Kidney (tissue), 14 donors: ENCODE results near the gene JDP2. TPM values are rescaled to one million over a fixed set of nuclear protein-coding genes. Genes with fewer than 3 reads are reported as not detected.

ENCODE experiments used
- DNase-seq, 5 donors: peaks; one replicate each; pipeline ENCODE4 v3.0.0-alpha.2; 2013 to 2020
- FAIRE-seq: peaks from 2 replicates; lab custom pipeline; 2012; peaks lifted over from hg19 to GRCh38; lab: Jason Lieb, UNC
- H3K27ac ChIP-seq, 2 donors: one replicate each; pipeline ENCODE4 v1.7.0; 2013; ENCODE audit warnings: low read depth in 2 of 2, low read length in 2 of 2, inconsistent platforms in 1 of 2
- H3K27me3 ChIP-seq: one replicate; pipeline ENCODE4 v1.7.1; 2013; ENCODE audit warnings: low read length, inconsistent platforms; ENCODE audit not compliant: control insufficient read depth, insufficient read depth
- H3K36me3 ChIP-seq, 3 donors: one replicate each; pipeline versions ENCODE4 v1.7.0 to v1.7.1; 2013; ENCODE audit warnings: low read length in 3 of 3, control low read depth in 1 of 3, inconsistent platforms in 1 of 3; ENCODE audit not compliant: insufficient read depth in 3 of 3, control insufficient read depth in 2 of 3
- H3K4me1 ChIP-seq, 3 donors: one replicate each; pipeline versions ENCODE4 v1.7.0 to v1.7.1; 2013; ENCODE audit warnings: low read length in 3 of 3, inconsistent platforms in 1 of 3, low read depth in 1 of 3; ENCODE audit not compliant: control insufficient read depth in 2 of 3, insufficient read depth in 2 of 3
- H3K4me3 ChIP-seq, 3 donors: one replicate each; pipeline versions ENCODE4 v1.7.0 to v1.8.1; 2013; ENCODE audit warnings: low read length in 3 of 3, control low read depth in 1 of 3, inconsistent platforms in 1 of 3
- H3K9ac ChIP-seq, 3 donors: one replicate each; pipeline versions ENCODE4 v1.7.0 to v1.7.1; 2013; ENCODE audit warnings: low read length in 3 of 3, control low read depth in 1 of 3, inconsistent platforms in 1 of 3
- H3K9me3 ChIP-seq, 3 donors: one replicate each; pipeline versions ENCODE4 v1.7.0 to v1.7.1; 2013; ENCODE audit warnings: low read length in 3 of 3, control low read depth in 1 of 3, inconsistent platforms in 1 of 3; ENCODE audit not compliant: control insufficient read depth in 2 of 3, insufficient read depth in 1 of 3
- CTCF ChIP-seq: IDR thresholded peaks from 3 replicates; pipeline ENCODE4 v1.5.1; 2012; ENCODE audit warnings: mild to moderate bottlenecking, moderate library complexity, borderline replicate concordance; ENCODE audit not compliant: insufficient read depth; ENCODE audit errors: extremely low read depth
- intact Hi-C: fragments of 100-400 bp; cut with DNase I; formaldehyde crosslinking; loops from one replicate; pipeline ENCODE4 v1.11.1; 2022
- polyA plus RNA-seq: library from polyadenylated mRNA; stranded (reverse); fragments of 350-450 nt; fragmentation: Illumina TruSeq; extraction: RNeasy Lipid Tissue Mini Kit (QIAGEN cat#74804); gene quantifications from one replicate; pipeline ENCODE4 v1.2.3, GENCODE V29; 2014; ENCODE audit warnings: low read depth, low replicate concordance; ENCODE audit not compliant: insufficient read depth
- total RNA-seq: library from RNA; stranded (reverse); fragmentation: NEBNext Ultra II Directional; extraction: Animal tissue kit (Norgen Biotek cat#: 25700); gene quantifications from one replicate; pipeline ENCODE4 v1.2.1, GENCODE V29; 2021
- donor health status: control.
- donor health status: control.
- donor health status: control.
- donor health status: control.
- donor health status: control.
- donor health status: DM: yes; HTN: yes; CAD: no.
- donor health status: Normal renal cell carcinoma (clear cell type).

JDP2 gene
- total and polyA plus RNA-seq, 2 donors from 2014 or later, result 20.1 to 33.4 TPM

GRCh38 chr14:75511201-75511600 is 83.4 kb downstream of the JDP2 start:
- DNase-seq, result no peak
- Histone ChIP-seq H3K4me1 (no peaks in the 10 kb centered on the region), H3K36me3 (no peaks in the 10 kb centered on the region), H3K27me3 (no peaks in the 10 kb centered on the region), H3K4me3 (no peak overlapping the region), H3K27ac (no peak overlapping the region), H3K9me3 (peaks cover 0 to 2% (median 0%) of the 10 kb centered on the region in 3 donors), H3K9ac (no peak overlapping the region)
- TF ChIP-seq CTCF, result no peak
- intact Hi-C loops, result no loop called here
- FAIRE-seq, result no peak

- Histone ChIP-seq H3K4me3 (no peak overlapping the region), H3K9ac (no peak overlapping the region), H3K4me1 (no peaks in the 10 kb centered on the region), H3K27ac (no peak overlapping the region), H3K9me3 (peaks cover 0 to 2% (median 0%) of the 10 kb centered on the region in 3 donors), H3K27me3 (no peaks in the 10 kb centered on the region), H3K36me3 (no peaks in the 10 kb centered on the region)
- intact Hi-C loops, result no loop called here
- no peak for FAIRE-seq
- no peak for TF ChIP-seq CTCF
- no peak for DNase-seq
Measured at GRCh38 chr14:75513911-75514672, 86.3 kb downstream of the JDP2 start.

- intact Hi-C loops, result no loop called here
- peak in 3 of 5 donors; percentile 27 to 36 (median 33) for DNase-seq
- Histone ChIP-seq H3K27ac (no peak overlapping the region), H3K4me1 (no peaks in the 10 kb centered on the region), H3K4me3 (peak overlapping the region in 1 of 3 donors; percentile 64), H3K27me3 (no peaks in the 10 kb centered on the region), H3K9me3 (peaks cover 0 to 2% (median 0%) of the 10 kb centered on the region in 3 donors), H3K9ac (peak overlapping the region in 1 of 3 donors; percentile 57), H3K36me3 (no peaks in the 10 kb centered on the region)
- no peak for TF ChIP-seq CTCF
- no peak for FAIRE-seq
Measured at GRCh38 chr14:75514673-75515628, 87.1 kb downstream of the JDP2 start.
